Fibroblast of lung (primary cell): ENCODE measurements around the gene CPN2. TPM values are rescaled to one million over a fixed set of nuclear protein-coding genes. Genes with fewer than 3 reads are reported as not detected.

Experiments used
- DNase-seq, 2 donors: peaks; one replicate each; pipeline versions ENCODE4 v3.0.0 to v3.0.0-alpha.2; 2010; ENCODE audit warnings: low read depth in 2 of 2
- H2AFZ ChIP-seq: 2 replicates; pipeline ENCODE4 v1.5.1; 2012; ENCODE audit warnings: low read length, control low read depth, inconsistent platforms
- H3K27ac ChIP-seq: 2 replicates; pipeline ENCODE4 v1.5.1; 2011; ENCODE audit warnings: low read length, control low read depth; ENCODE audit not compliant: insufficient read depth
- H3K27me3 ChIP-seq: 2 replicates; pipeline ENCODE4 v1.5.1; 2011; ENCODE audit warnings: mild to moderate bottlenecking, low read length; ENCODE audit not compliant: control insufficient read depth, insufficient read depth
- H3K36me3 ChIP-seq: 2 replicates; pipeline ENCODE4 v1.5.1; 2011; ENCODE audit warnings: low read length; ENCODE audit not compliant: control insufficient read depth, insufficient read depth
- H3K4me1 ChIP-seq: 2 replicates; pipeline ENCODE4 v1.5.1; 2011; ENCODE audit warnings: low read length; ENCODE audit not compliant: control insufficient read depth, insufficient read depth; ENCODE audit errors: extremely low read depth
- H3K4me2 ChIP-seq: 2 replicates; pipeline ENCODE4 v1.5.1; 2011; ENCODE audit warnings: low read length, control low read depth; ENCODE audit not compliant: insufficient read depth; ENCODE audit errors: extremely low read depth
- H3K4me3 ChIP-seq, 4 experiments: fragments of 200-600 bp in 1 of 4; sonication (generic) in 1 of 4; replicated peaks in 1 of 4; 2 replicates each; pipeline ENCODE4 v1.5.1; 2011 to 2016; ENCODE audit warnings: low read length in 4 of 4, low read depth in 3 of 4, mild to moderate bottlenecking in 3 of 4, control low read depth in 2 of 4, inconsistent platforms in 1 of 4, mixed read lengths in 1 of 4; ENCODE audit not compliant: insufficient read depth in 1 of 4; ENCODE audit errors: control extremely low read depth in 1 of 4
- H3K79me2 ChIP-seq: 2 replicates; pipeline ENCODE4 v1.5.1; 2012; ENCODE audit warnings: mild to moderate bottlenecking, low read length, inconsistent platforms; ENCODE audit not compliant: control insufficient read depth, insufficient read depth
- H3K9ac ChIP-seq: 2 replicates; pipeline ENCODE4 v1.5.1; 2011; ENCODE audit warnings: mild to moderate bottlenecking, low read length, control low read depth; ENCODE audit not compliant: insufficient read depth
- H3K9me3 ChIP-seq: 2 replicates; pipeline ENCODE4 v1.5.1; 2012; ENCODE audit warnings: low read depth, low read length; ENCODE audit not compliant: control insufficient read depth, insufficient read depth
- H4K20me1 ChIP-seq: 2 replicates; pipeline ENCODE4 v1.5.1; 2011; ENCODE audit warnings: low read length; ENCODE audit not compliant: control insufficient read depth, insufficient read depth; ENCODE audit errors: extremely low read depth
- EZH2 ChIP-seq: IDR thresholded peaks from 2 replicates; pipeline ENCODE4 v1.5.1; 2012; ENCODE audit warnings: low read length, control low read depth, mild to moderate bottlenecking; ENCODE audit errors: missing control alignments
- polyA plus RNA-seq, 2 donors: library from polyadenylated mRNA; depleted of rRNA in 1 of 2; stranded (reverse) in 1 of 2; unstranded in 1 of 2; fragments of >200 nt; gene quantifications; 2 replicates each; pipeline ENCODE4 v1.2.1, GENCODE V29; 2011 to 2012; ENCODE audit warnings: missing spikeins in 1 of 2
- total RNA-seq: library from RNA; depleted of rRNA; stranded (reverse); fragments of >200 nt; gene quantifications from 2 replicates; pipeline ENCODE4 v1.2.1, GENCODE V29; 2014
- TF ChIP-seq, protein P1 (sequence below), 2 donors: IDR thresholded peaks in 1 of 2; conservative IDR thresholded peaks in 1 of 2; 1 replicate in 1 of 2; 2 replicates in 1 of 2; pipeline ENCODE4 v1.5.1; 2011 to 2012; ENCODE audit warnings: low read length in 2 of 2, control low read depth in 1 of 2, inconsistent platforms in 1 of 2, low read depth in 1 of 2, mild to moderate bottlenecking in 1 of 2

Gene CPN2
- total and polyA plus RNA-seq, 2 donors (not counting 1 experiment from before 2014, with no cell fraction given) = not detected

DNA sequence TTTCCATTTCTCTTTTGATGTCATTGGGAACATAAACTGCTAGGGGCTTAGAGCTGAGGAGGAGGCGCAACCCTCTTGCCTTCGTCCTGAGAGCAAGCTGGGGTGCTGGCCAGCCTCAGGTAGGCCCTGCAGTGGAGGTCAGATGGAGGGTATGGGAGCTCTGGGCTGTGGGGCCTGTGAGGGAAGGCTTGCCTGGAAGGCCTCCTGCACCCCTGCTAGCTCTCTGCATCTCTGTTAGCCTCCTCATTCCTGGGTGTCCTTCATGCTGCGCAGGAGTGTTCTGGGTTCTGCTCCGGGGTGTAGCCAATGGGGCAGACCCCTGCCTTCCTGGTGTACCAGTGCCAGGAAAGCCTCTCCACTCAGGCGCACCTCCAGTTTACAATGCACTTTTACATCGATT lies 36.1 kb upstream of the CPN2 start:
- Histone ChIP-seq H3K27me3 (peaks cover 15% of the 10 kb centered on the region), H2AFZ (no peak overlapping the region), H3K9me3 (no peaks in the 10 kb centered on the region), H3K36me3 (no peaks in the 10 kb centered on the region), H3K4me1 (no peaks in the 10 kb centered on the region), H3K9ac (peak overlapping the region; percentile 16), H3K4me3 (no peak overlapping the region), H3K4me2 (no peak overlapping the region), H3K27ac (no peak overlapping the region), H3K79me2 (no peaks in the 10 kb centered on the region), H4K20me1 (no peaks in the 10 kb centered on the region)
- no peak for DNase-seq
- TF ChIP-seq, protein P1, sequence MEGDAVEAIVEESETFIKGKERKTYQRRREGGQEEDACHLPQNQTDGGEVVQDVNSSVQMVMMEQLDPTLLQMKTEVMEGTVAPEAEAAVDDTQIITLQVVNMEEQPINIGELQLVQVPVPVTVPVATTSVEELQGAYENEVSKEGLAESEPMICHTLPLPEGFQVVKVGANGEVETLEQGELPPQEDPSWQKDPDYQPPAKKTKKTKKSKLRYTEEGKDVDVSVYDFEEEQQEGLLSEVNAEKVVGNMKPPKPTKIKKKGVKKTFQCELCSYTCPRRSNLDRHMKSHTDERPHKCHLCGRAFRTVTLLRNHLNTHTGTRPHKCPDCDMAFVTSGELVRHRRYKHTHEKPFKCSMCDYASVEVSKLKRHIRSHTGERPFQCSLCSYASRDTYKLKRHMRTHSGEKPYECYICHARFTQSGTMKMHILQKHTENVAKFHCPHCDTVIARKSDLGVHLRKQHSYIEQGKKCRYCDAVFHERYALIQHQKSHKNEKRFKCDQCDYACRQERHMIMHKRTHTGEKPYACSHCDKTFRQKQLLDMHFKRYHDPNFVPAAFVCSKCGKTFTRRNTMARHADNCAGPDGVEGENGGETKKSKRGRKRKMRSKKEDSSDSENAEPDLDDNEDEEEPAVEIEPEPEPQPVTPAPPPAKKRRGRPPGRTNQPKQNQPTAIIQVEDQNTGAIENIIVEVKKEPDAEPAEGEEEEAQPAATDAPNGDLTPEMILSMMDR (conservative IDR thresholded peaks at IDR 0.05 in 1 of 2, IDR thresholded peaks at IDR 0.05 in 1 of 2; ENCODE audit: low read depth in 1 of 2, low read length in 2 of 2) = no peak
- TF ChIP-seq EZH2 = no peak

DNA sequence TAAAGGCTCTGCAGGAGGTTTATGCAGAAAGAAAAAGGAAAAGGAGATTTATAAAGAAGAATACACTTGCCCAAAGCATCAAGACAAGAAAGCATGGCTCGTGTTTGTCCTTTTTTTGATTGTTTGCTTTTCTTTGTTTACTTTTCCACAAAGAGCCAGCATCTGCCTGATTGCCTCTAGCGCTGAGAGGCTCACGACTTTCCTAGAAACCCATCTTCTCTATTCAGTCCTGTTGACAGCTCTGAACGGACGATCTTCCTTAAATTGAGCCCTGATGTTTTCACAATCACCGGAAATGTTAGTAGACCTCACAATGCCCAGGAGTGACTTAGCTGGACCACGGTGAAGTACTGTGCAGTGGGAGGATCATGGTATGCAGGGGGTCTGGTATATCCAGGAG lies 35.5 kb upstream of the CPN2 start:
- no peaks in the 10 kb centered on the region for H3K4me1 ChIP-seq
- no peak overlapping the region for H3K27ac ChIP-seq
- no peak overlapping the region for H3K4me2 ChIP-seq
- peaks cover 15% of the 10 kb centered on the region for H3K27me3 ChIP-seq
- no peaks in the 10 kb centered on the region for H3K79me2 ChIP-seq
- H3K36me3 ChIP-seq = no peaks in the 10 kb centered on the region
- H3K4me3 ChIP-seq = no peak overlapping the region
- TF ChIP-seq, protein P1 (conservative IDR thresholded peaks at IDR 0.05 in 1 of 2, IDR thresholded peaks at IDR 0.05 in 1 of 2; ENCODE audit: low read depth in 1 of 2, low read length in 2 of 2) = no peak
- no peak for TF ChIP-seq EZH2
- no peaks in the 10 kb centered on the region for H3K9me3 ChIP-seq
- DNase-seq = no peak
- H2AFZ ChIP-seq = no peak overlapping the region
- H4K20me1 ChIP-seq = no peaks in the 10 kb centered on the region
- no peak overlapping the region for H3K9ac ChIP-seq

DNA sequence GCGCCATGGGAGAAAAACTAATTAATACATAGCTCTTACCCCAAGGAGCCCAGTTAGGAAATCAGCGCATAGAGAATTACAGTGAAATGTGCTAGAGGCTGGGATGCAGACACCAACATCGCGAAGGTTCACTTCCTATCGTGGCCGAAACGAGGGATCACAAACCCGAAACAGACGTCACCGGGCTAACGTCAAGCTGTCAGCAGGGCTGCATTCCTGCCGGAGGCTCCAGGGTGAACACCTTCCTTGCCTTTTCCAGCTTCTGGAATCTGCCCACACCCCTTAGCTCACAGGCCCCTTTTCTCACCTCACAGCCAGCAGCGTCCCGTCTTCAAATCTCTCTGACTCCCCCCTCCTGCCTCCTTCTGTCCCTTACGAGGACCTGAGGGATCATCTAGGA lies 34.9 kb upstream of the CPN2 start:
- H3K79me2 ChIP-seq = no peaks in the 10 kb centered on the region
- H3K36me3 ChIP-seq = no peaks in the 10 kb centered on the region
- no peaks in the 10 kb centered on the region for H3K4me1 ChIP-seq
- DNase-seq = no peak
- H3K27ac ChIP-seq = no peak overlapping the region
- no peaks in the 10 kb centered on the region for H3K9me3 ChIP-seq
- H2AFZ ChIP-seq = no peak overlapping the region
- TF ChIP-seq EZH2 = no peak
- TF ChIP-seq, protein P1 (conservative IDR thresholded peaks at IDR 0.05 in 1 of 2, IDR thresholded peaks at IDR 0.05 in 1 of 2; ENCODE audit: low read depth in 1 of 2, low read length in 2 of 2) = no peak
- no peak overlapping the region for H3K4me3 ChIP-seq
- no peak overlapping the region for H3K4me2 ChIP-seq
- no peak overlapping the region for H3K9ac ChIP-seq
- H4K20me1 ChIP-seq = no peaks in the 10 kb centered on the region
- peaks cover 13% of the 10 kb centered on the region for H3K27me3 ChIP-seq
